Measurements from ENCODE around the gene FAM180A.
A peak's percentile ranks its signal among the peaks of the same experiment; 100 is the strongest.

Gene FAM180A

GRCh38 chr7:135773464-135773863 is 24.9 kb upstream of the FAM180A start:
- no peak overlapping the region for H3K4me3 ChIP-seq (replicated peaks; ENCODE audit: low read depth, low read length)
- TF ChIP-seq CTCF (IDR thresholded peaks at IDR 0.05; ENCODE audit: low read length, missing control alignments), result no peak
- DNase-seq (ENCODE audit: low read depth), result no peak

- no peak overlapping the region for H3K4me3 ChIP-seq (replicated peaks; ENCODE audit: low read depth, low read length)
- DNase-seq (ENCODE audit: low read depth), result peak; percentile 8
- no peak for TF ChIP-seq CTCF (IDR thresholded peaks at IDR 0.05; ENCODE audit: low read length, missing control alignments)
These were observed 24.1 kb upstream of the FAM180A start for GRCh38 chr7:135772639-135773222.

GRCh38 chr7:135771961-135772638 is 23.5 kb upstream of the FAM180A start:
- no peak for TF ChIP-seq CTCF (IDR thresholded peaks at IDR 0.05; ENCODE audit: low read length, missing control alignments)
- no peak overlapping the region for H3K4me3 ChIP-seq (replicated peaks; ENCODE audit: low read depth, low read length)
- peak; percentile 71 for DNase-seq (ENCODE audit: low read depth)

- no peak for TF ChIP-seq CTCF (IDR thresholded peaks at IDR 0.05; ENCODE audit: low read length, missing control alignments)
- H3K4me3 ChIP-seq (replicated peaks; ENCODE audit: low read depth, low read length), result no peak overlapping the region
- DNase-seq (ENCODE audit: low read depth), result no peak
These were observed 22.4 kb upstream of the FAM180A start for GRCh38 chr7:135771051-135771450.

- H3K4me3 ChIP-seq (replicated peaks; ENCODE audit: low read depth, low read length), result no peak overlapping the region
- no peak for TF ChIP-seq CTCF (IDR thresholded peaks at IDR 0.05; ENCODE audit: low read length, missing control alignments)
- peak; percentile 44 for DNase-seq (ENCODE audit: low read depth)
These were observed 21.6 kb upstream of the FAM180A start for GRCh38 chr7:135770139-135770710.

- H3K4me3 ChIP-seq (replicated peaks; ENCODE audit: low read depth, low read length), result no peak overlapping the region
- TF ChIP-seq CTCF (IDR thresholded peaks at IDR 0.05; ENCODE audit: low read length, missing control alignments), result no peak
- no peak for DNase-seq (ENCODE audit: low read depth)
These were observed 20.6 kb upstream of the FAM180A start for GRCh38 chr7:135769005-135769802.
